Left cardiac atrium (tissue), 4 donors: ENCODE results near the gene GNAT3. TPM values are rescaled to one million over a fixed set of nuclear protein-coding genes. Genes with fewer than 3 reads are reported as not detected.

Experiments used
- ATAC-seq, 2 donors: fragments of 200-7000 bp; cut with Tn5 transposase; one replicate each; pipeline ENCODE4 v1.9.1; 2020; ENCODE audit warnings: mild to moderate bottlenecking in 2 of 2, moderate library complexity in 2 of 2
- DNase-seq: peaks from one replicate; pipeline ENCODE4 v3.0.0-alpha.2; 2020
- intact Hi-C, 2 donors: fragments of 100-400 bp; cut with DNase I; formaldehyde crosslinking; loops; one replicate each; pipeline versions ENCODE4 v1.14.1 to v1.15.1; 2022 to 2023
- total RNA-seq, 2 donors: library from RNA; stranded (reverse); fragmentation: NEBNext Ultra II Directional; extraction: Animal tissue kit (Norgen Biotek cat#: 25700); gene quantifications; one replicate each; pipeline ENCODE4 v1.2.1, GENCODE V29; 2021
- donor health status: DM: no; HTN: yes; CAD: no.
- donor health status: DM: no; HTN: yes; CAD: no; lungs with severe emphysema.
- donor health status: DM: yes; HTN: yes; CAD: no.
- donor health status: Dilated cardiomyopathy.

Gene GNAT3
- total RNA-seq, 2 donors from 2014 or later, result not detected

DNA sequence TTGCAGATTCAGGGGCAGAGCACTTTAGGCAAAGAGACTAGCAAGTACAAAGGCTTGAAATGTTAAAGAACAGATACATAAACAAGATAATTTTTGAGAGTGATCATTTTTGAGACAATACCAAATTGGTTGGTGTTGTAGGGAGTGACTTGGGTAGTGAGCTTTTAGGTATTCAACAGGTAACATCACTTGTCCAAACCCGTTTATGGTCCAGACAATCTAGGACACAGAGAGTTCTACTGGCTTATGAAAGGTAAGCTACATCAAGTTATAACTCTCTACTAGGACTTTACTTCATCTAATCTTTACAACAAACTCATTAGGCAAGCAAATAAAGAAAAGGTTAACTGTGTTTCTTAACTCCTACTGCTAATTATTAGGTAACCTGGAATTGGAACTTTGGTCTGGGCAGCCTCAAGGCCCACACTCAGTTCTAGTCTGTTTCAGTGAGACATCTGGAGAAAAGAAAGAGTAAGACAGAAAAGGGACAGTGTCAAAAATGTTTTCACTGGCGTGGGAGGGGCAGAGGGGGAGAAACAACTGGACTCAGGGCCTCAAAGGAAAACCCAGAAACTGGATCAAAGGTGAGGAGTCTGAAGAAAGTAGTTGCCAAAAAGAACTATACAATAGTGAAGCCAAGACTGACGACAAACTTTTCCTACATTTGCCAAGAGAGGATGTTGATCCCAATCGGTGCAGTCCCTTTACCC is 39.2 kb downstream of the GNAT3 start:
- intact Hi-C loops, result loop anchor here in 1 of 2 donors (10.0 kb wide), 1 partner anchor 112 kb away; no protein-coding TSS in a partner anchor
- ATAC-seq, result peak in 1 of 2 donors; percentile 71
- DNase-seq, result no peak

DNA sequence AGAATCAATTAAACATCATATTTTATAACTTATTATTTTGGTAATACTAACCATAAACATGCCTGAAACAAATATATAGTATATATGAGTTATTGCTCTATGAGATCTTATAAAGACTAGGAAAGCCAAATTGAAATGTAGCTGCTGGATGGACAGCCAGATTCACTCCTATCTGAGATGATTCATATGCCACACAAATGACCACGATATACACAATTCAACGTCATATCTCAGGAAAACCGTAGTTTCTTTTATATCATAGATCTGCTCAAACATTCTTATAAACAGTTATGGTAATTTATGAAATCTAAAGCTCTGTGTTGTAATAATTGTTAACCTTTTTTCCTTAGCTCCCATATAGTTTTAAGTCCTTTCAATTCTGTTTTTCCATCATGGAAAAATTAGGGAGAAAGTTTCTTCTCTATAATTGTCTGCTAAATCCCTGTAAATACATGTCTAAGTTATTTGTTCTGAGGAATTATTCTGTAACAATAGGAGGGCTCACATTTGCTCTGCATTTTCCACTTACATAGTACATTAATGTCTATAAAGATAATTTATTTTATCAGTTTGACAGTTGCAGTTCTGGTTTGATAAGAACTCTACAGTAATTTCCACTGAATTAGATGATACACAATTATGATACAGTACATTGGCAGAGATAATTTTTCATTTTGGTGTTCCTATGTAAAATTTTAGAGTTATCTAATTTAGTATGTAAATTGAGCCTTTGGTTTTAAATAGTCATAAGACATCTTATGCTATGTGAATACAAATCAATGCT is 42.7 kb downstream of the GNAT3 start:
- ATAC-seq, result no peak
- intact Hi-C loops, result no loop called here
- no peak for DNase-seq

DNA sequence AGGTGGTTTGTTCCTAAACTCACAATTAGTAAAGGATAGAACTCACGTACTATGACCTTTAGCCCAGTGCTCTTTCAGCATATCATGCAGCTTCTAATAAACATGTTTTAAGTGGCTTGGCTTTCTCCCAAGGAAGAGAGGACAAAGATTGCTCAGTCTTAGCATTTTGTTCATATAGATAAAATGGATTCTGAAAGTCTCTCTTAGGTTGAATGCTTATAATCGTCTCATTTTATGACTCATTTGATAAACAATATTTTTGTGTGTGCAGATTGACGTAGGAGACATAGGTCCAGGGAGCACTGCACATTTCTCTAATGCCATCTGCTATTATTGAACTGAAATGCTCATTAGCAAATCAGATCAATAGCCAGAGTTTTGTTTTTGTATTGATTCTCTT is 44.8 kb downstream of the GNAT3 start:
- DNase-seq (no peak), ATAC-seq (peak in 1 of 2 donors; percentile 27)
- intact Hi-C loops, result no loop called here

DNA sequence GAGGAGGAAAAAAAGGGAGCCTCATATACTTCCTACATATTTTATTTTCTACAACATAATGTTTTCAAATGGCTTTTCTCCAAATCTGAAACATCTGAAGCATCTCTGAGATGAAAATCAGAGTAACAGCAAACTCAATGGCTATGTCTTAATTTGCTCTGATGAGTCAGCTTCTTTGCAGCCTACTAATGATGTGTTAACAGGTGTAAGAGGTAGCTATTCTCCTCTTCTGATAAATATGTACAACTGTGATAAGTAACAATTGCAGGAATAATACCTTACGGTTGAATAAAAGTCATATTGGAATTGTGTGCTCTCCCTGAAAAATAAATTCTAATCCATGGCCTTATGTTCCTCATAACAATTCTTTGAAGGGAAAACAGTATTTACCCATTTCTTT is 45.2 kb downstream of the GNAT3 start:
- intact Hi-C loops, result no loop called here
- DNase-seq (no peak), ATAC-seq (no peak)

DNA sequence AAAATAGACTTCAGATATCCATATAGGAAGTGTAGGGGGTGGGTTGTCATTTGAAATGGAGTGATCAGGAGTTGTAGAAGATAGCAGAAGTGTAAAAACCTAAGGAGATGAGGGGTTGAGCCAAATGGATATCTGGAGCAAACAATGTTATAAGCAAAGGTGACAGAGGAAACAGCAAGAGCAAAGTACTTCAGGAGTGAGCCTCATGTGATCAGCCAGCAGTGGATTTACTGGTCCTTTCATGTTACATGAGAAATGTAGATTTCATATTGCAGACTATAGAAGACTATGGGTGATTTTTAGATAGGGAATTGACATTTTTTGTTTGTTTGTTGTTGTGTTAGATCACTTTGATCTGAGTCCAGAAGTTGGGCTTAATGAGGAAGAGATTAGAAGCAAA is 47.7 kb downstream of the GNAT3 start:
- no peak for ATAC-seq
- intact Hi-C loops, result no loop called here
- no peak for DNase-seq

DNA sequence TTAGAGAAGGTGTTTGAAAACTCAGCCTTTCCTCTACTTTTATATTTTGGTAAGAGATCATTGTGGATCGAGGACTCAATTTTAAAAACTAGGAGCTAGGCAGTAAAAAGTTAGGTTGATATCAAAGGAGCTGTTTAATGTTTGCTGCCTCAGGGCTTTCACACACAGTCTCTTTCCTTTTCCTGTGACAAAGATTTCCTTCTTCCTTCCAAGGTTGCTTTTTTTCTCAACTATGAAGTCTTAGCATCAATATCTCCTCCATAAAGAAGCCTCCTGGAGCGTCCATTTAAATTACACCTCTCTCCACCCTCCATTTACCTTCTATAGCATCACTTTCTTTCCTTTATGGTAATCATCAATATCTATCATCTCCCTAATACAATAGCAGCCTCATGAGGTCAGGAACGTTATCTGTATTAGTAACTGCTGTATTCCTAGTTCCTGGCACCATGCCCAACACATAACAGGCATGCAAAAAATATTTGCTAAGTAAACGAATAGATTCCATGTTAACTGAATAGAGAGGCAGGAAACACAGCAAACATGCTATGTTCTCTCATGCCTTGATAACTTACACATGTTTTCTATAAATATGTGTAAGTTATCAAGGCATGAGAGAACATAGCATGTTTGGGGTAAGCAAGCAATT is 48.5 kb downstream of the GNAT3 start:
- no peak for ATAC-seq
- intact Hi-C loops, result no loop called here

DNA sequence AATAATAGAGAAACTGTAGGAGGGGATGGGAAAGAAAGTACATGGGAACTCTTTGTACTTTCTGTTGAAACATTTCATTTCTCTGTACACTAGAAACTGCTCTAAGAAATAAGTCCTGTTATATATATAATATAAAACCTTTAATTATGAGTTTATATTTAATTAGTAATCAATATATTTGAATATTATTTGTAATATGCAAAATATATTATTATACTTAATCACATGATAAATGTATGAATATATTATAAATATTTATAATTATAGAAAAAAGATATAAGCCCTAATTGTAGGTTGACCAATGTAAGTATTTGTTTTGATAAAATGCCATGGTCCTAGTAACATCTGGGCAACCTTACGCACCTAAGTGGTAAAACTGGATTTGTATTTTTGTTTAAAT is 51.0 kb downstream of the GNAT3 start:
- DNase-seq (no peak), ATAC-seq (no peak)
- intact Hi-C loops, result no loop called here

More for the DNA sequence above, 48.5 kb downstream of the GNAT3 start:
- DNase-seq, result no peak

DNA sequence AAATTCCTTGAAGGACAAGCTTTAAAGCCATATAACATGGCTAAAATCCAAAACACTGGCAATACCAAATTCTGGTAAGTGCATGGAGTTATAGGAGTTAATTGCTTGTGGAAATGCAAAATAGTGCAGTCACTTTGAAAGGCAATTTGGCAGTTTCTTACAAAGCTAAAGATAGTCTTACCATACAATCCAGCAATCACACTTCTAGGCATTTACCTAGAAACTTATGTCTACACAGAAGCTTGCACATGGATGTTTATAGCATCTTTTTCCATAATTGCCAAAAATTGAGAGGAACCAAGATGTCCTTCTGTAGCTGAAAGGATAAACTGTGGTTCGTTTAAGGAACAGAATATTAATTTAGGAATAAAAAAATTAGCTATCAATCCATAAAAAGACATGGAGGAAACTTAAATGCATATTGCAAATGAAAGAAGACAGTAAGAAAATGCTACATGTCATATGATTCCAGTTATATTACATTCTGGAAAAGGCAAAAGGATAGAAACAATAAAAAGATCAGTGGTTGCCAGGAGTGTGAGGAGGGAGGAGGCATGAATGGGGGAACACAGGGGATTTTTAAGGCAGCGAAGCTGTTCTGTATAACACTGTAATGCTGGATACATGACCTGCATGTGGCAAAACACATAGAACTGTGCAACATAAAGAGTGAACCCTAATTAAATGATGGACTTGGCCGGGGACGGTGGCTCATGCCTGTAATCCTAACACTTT is 51.9 kb downstream of the GNAT3 start:
- DNase-seq, result no peak
- no peak for ATAC-seq
- intact Hi-C loops, result no loop called here

DNA sequence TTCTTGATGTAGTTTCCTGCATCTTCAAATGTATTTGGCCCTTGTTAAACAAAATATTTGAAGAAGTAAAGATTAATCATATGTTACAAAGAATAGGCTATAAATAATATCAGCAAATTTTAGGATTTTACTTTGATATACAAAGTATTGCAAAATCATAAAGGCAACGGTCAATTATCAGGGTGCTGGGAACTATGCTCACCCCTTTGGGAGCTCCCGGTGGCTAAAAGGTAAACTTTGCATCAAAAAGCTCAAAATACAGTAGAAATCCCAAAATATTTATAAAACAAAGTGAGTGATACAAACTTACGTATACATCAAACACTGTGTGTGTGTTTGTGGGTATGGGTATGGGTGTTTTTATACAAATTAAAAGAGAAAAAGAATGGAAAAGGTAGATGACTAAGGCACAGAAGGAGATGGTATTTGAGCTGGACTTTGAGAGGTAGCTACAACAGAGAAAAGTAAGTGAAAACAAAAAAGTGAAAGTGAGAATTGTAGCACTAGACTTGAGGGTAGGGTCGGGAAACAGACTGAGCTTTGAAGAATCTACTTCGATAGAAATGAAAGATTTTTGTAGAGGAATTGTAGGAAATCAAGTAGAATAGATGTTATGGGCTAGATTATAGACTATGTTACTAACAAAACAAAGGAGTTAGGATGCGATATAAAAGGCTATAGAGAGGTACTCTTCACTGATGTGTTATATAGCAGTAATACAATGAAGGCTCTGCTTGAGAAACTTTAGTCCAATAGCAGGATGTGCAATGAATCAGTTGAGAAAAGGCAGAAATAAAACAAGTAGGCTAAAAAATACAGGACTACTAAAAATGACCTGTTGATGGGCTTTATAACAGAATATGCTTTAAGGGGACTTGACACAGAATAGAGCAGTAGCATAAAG is 52.8 kb downstream of the GNAT3 start:
- DNase-seq (no peak), ATAC-seq (no peak)
- intact Hi-C loops, result no loop called here

DNA sequence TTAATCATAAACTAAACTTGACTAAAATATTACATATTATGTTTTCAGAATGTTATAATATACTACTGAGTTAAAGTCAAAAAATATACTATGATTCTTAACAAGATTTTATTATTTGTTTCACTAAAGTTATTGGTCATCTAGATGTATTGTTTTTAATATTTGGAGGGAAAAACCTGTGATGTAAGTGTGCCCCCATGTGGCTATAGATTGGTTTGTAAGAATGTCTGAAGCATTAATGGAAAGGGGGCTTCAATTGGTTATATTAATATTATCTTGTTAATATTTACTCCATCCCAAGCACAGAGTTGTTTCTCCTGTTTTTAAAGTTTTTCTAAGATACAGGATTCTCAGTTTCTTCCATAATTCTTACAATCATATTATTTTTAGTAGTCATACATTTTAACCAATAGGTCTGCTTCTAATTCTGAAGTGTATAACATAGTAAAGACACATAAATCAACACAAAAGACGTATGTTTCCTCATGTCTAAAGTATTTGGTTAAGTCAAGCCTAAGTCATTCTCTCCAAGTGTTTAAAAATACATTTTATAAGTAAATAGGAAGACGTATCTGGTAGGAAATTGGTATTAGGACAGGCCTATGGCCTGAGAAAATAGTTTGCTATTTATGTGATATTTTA is 58.0 kb downstream of the GNAT3 start:
- DNase-seq, result no peak
- ATAC-seq, result no peak
- intact Hi-C loops, result no loop called here

DNA sequence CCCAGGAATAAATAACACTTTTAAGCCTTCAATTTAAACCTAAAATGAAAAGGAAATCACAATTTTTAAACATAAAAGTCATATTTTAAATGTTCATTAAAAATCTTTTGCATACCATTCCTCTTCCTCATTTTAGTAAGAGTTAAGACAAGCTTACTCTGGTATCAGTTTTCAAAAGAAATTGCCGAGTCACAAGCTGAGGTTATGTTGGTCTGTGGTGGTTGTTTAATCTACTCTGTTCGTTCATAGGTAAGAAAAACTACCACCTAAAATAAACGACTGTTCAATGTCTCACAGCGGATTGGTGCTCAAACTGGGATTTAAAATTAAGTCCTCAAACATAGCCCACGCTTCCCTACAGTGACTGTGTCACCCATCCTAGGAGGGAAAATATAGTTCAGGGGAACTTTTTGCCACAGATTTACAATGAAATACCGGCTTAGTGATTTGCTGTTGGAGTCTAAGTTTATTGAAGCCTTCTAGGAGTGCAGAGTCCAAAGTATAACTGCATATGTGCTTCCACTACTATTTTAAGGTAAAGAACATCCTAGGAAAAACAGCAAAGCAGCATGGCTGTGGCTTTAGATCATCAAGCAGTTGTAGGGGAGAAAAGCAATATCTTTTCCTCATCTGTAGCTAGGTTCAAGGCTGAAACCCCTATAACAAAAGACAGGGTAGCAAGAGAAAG is 61.1 kb downstream of the GNAT3 start:
- intact Hi-C loops, result no loop called here
- DNase-seq (no peak), ATAC-seq (no peak)

DNA sequence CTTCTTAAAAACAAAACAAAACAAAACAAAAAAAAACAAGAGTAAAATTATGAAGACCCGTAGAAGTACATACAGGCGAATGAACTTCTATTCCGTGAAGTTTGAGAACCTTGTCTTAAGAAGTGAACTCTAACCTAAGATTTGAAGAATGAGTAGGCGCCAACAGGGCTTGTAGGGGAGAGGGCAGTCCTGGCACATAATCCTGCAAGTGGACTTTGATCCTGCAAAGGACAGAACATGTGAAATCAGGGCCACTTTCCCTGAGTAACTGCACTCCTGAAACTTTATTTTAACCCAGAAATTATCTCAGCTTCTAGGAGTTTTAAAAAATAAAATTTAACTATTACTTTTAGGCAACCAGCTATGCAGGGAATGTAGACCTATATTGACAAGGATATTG is 62.0 kb downstream of the GNAT3 start:
- intact Hi-C loops, result no loop called here
- ATAC-seq, result no peak

DNA sequence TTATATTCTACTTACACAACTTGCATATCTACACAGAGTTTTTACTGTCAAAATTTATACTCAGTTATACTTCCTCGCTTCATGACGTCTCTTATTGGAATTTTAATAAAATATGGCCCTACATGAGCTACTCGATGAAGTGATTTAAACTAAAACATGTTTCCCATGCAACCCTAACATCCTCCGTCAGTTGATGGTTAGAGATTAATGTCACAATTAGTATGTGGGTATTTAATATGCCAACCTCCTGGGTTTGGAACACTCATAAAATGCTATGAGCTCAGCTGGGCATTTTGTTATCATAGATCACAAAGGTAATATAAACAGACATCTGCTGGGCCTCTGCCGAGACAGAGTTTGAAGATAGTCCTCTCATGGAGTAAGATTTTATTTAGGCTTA is 66.5 kb downstream of the GNAT3 start:
- intact Hi-C loops, result no loop called here
- ATAC-seq (no peak), DNase-seq (no peak)

More for the DNA sequence above, 62.0 kb downstream of the GNAT3 start:
- DNase-seq, result no peak

DNA sequence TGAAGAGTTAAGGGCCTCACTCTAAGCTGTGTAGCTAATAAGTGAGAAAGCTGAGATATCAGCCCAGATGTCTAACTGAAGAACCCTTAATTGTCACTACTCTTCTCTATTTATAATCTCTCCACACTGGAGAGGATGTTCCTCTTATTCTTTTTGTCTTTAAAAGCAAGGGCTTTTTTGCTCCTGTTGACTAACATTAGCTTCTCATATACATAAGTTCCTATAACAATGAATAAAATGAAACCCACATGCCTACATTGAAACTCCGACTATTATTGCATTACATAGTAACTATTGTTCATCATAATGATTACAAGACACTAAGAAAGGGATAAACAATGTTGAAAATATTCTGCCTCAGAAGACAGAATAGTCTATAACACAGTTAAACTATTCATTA is 67.1 kb downstream of the GNAT3 start:
- intact Hi-C loops, result no loop called here
- DNase-seq (no peak), ATAC-seq (no peak)

DNA sequence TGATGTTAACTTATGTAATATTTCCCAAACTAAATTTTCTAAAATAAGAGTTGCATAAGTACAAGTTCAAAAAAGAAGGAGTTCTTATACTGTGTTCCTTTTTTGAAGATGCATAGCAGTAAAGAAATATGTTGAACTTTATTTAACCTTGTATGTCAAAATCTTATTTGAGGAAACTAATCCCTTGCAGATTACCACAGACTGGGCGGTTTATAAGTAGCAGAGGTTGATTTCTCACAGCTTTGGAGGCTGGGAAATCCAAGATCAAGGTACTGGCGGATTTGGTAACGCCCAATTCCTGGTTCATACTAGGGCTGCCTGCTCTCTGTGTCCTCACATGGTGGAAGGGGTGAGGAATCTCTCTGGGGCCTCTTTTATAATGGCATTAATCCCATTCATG is 68.5 kb downstream of the GNAT3 start:
- intact Hi-C loops, result no loop called here
- DNase-seq (no peak), ATAC-seq (no peak)

DNA sequence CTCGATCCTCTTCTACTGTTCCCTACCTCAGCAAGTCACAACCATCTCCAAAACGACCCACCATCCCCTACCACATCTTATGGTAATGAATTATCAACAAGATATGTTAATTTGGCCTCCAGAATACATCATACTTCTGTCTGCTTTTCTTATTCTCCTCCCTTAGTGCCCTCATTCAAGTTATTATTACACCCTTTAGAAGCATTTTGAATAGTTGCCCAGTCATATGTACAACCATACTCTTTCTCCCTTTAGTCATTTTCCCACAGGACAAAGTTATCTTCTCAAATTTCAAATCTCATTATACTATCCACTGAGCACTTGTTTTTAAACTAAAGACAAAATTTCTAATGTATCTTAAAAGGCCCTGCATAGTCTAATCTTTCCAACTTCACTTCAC is 71.0 kb downstream of the GNAT3 start:
- intact Hi-C loops, result no loop called here
- ATAC-seq (peak in 1 of 2 donors; percentile 14), DNase-seq (no peak)
